Keratinocyte (primary cell): ENCODE measurements around the gene KMT2B. TPM values are rescaled to one million over a fixed set of nuclear protein-coding genes. Genes with fewer than 3 reads are reported as not detected.

Experiments used
- DNase-seq: peaks from one replicate; pipeline ENCODE4 v3.0.0-alpha.2; 2011; ENCODE audit warnings: low read depth, missing footprints, low spot score
- FAIRE-seq: peaks from 2 replicates; lab custom pipeline; 2011; peaks lifted over from hg19 to GRCh38; lab: Jason Lieb, UNC
- H2AFZ ChIP-seq: 2 replicates; pipeline ENCODE4 v1.6.0; 2012; ENCODE audit warnings: low read length, control low read depth, inconsistent platforms; ENCODE audit not compliant: control insufficient read depth
- H3K27ac ChIP-seq: 2 replicates; pipeline ENCODE4 v1.5.1; 2011; ENCODE audit warnings: low read length; ENCODE audit not compliant: control insufficient read depth, insufficient read depth
- H3K27me3 ChIP-seq: 3 replicates; pipeline ENCODE4 v1.6.0; 2011; ENCODE audit warnings: low read length; ENCODE audit not compliant: control insufficient read depth, insufficient read depth; ENCODE audit errors: extremely low read depth
- H3K36me3 ChIP-seq, 2 experiments: 2 replicates in 1 of 2; 3 replicates in 1 of 2; pipeline ENCODE4 v1.5.1; 2011; ENCODE audit warnings: low read length in 2 of 2, mild to moderate bottlenecking in 1 of 2; ENCODE audit not compliant: control insufficient read depth in 2 of 2, insufficient read depth in 2 of 2; ENCODE audit errors: extremely low read depth in 1 of 2
- H3K4me1 ChIP-seq: 3 replicates; pipeline ENCODE4 v1.5.1; 2011; ENCODE audit warnings: low read length; ENCODE audit not compliant: control insufficient read depth, insufficient read depth; ENCODE audit errors: extremely low read depth
- H3K4me2 ChIP-seq: 3 replicates; pipeline ENCODE4 v1.6.0; 2011; ENCODE audit warnings: low read depth, low read length; ENCODE audit not compliant: control insufficient read depth, insufficient read depth; ENCODE audit errors: extremely low read depth
- H3K4me3 ChIP-seq, 3 experiments: fragments of 200-600 bp in 1 of 3; sonication (generic) in 1 of 3; 2 replicates in 2 of 3; 3 replicates in 1 of 3; pipeline ENCODE4 v1.5.1; 2011 to 2016; ENCODE audit warnings: low read length in 3 of 3, mild to moderate bottlenecking in 3 of 3, control low read depth in 2 of 3, inconsistent platforms in 1 of 3, low read depth in 1 of 3, mixed read lengths in 1 of 3, mixed run types in 1 of 3, moderate library complexity in 1 of 3; ENCODE audit not compliant: control insufficient read depth in 2 of 3, insufficient read depth in 2 of 3; ENCODE audit errors: extremely low read depth in 1 of 3
- H3K79me2 ChIP-seq: 2 replicates; pipeline ENCODE4 v1.6.0; 2012; ENCODE audit warnings: low read length; ENCODE audit not compliant: control insufficient read depth, insufficient read depth
- H3K9ac ChIP-seq: 3 replicates; pipeline ENCODE4 v1.6.0; 2011; ENCODE audit warnings: low read length; ENCODE audit not compliant: control insufficient read depth, insufficient read depth; ENCODE audit errors: extremely low read depth
- H3K9me1 ChIP-seq: 3 replicates; pipeline ENCODE4 v1.6.0; 2011; ENCODE audit warnings: low read length; ENCODE audit not compliant: control insufficient read depth, insufficient read depth; ENCODE audit errors: extremely low read depth
- H3K9me3 ChIP-seq: 2 replicates; pipeline ENCODE4 v1.5.1; 2012; ENCODE audit warnings: low read depth, low read length; ENCODE audit not compliant: control insufficient read depth
- H4K20me1 ChIP-seq: 3 replicates; pipeline ENCODE4 v1.6.0; 2011; ENCODE audit warnings: low read length; ENCODE audit not compliant: control insufficient read depth, insufficient read depth; ENCODE audit errors: extremely low read depth
- CTCF ChIP-seq, 3 experiments: IDR thresholded peaks in 1 of 3; conservative IDR thresholded peaks in 1 of 3; optimal IDR thresholded peaks in 1 of 3; 2 replicates in 2 of 3; 3 replicates in 1 of 3; pipeline versions ENCODE3 to v1.5.1; 2011; ENCODE audit warnings: low read length in 3 of 3, mild to moderate bottlenecking in 3 of 3, moderate library complexity in 2 of 3, control low read depth in 1 of 3, inconsistent platforms in 1 of 3; ENCODE audit not compliant: insufficient read depth in 2 of 3; ENCODE audit errors: extremely low read depth in 1 of 3
- EZH2 ChIP-seq: IDR thresholded peaks from one replicate; pipeline ENCODE4 v1.6.1; 2012; ENCODE audit warnings: inconsistent platforms, mild to moderate bottlenecking, low read length, moderate library complexity
- dilution Hi-C: fragments of 300-500 bp; cut with MboI; formaldehyde crosslinking; loops from one replicate; pipeline ENCODE4 v1.7.0; 2020; ENCODE audit warnings: low sequenced_read_pairs; ENCODE audit not compliant: extremely low pct_ligation_motif_present
- polyA minus RNA-seq, 3 experiments: library from RNA; depleted of rRNA, polyadenylated mRNA; stranded (reverse); fragments of >200 nt; gene quantifications; 1 replicate in 1 of 3; 2 replicates in 1 of 3; 3 replicates in 1 of 3; pipeline ENCODE4 v1.2.3, GENCODE V29; 2011
- polyA plus RNA-seq, 5 experiments: library from polyadenylated mRNA; depleted of rRNA in 3 of 5; stranded (reverse) in 3 of 5; stranded (forward) in 1 of 5; unstranded in 1 of 5; fragments of >200 nt; gene quantifications; 1 replicate in 1 of 5; 2 replicates in 3 of 5; 3 replicates in 1 of 5; pipeline versions ENCODE4 v1.2.1 to v1.2.3, GENCODE V29; 2011 to 2012; ENCODE audit warnings: missing spikeins in 2 of 5, low read depth in 1 of 5, low replicate concordance in 1 of 5

The KMT2B gene
- polyA plus RNA-seq (7.7 to 16.7 TPM (median 8.8 TPM) in 3 replicates), polyA minus RNA-seq (8.3 to 36.9 TPM (median 11.2 TPM) in 3 replicates)
- 20.0 TPM for polyA plus RNA-seq (2011; ENCODE audit: low read depth)
- 6.0 and 9.8 TPM in 2 replicates for polyA plus RNA-seq (2011; cell fraction: cytosol; rRNA removed)
- 60.5 and 69.0 TPM in 2 replicates for polyA plus RNA-seq (2011; cell fraction: nucleus; rRNA removed)
- polyA plus RNA-seq (2012; ENCODE audit: low replicate concordance): 16.7 and 26.5 TPM in 2 replicates
- 8.1 TPM for polyA minus RNA-seq (2011; cell fraction: cytosol; rRNA and poly(A)+ RNA removed)
- 13.8 and 24.3 TPM in 2 replicates for polyA minus RNA-seq (2011; cell fraction: nucleus; rRNA and poly(A)+ RNA removed)

GRCh38 chr19:35717665-35718344 is at the start of gene KMT2B:
Gene KMT2B, plus strand, starts transcription at chr19:35718003. Its CDS starts 16 bp downstream, at chr19:35718019.
- Histone ChIP-seq H3K79me2 (peaks cover 41% of the 10 kb centered on the region), H3K27me3 (no peaks in the 10 kb centered on the region), H2AFZ (peak within 1 kb of the TSS; percentile 86), H3K9me3 (no peaks in the 10 kb centered on the region), H3K9ac (peak within 1 kb of the TSS; percentile 85), H4K20me1 (peaks cover 4% of the 10 kb centered on the region), H3K4me2 (peak within 1 kb of the TSS; percentile 96), H3K4me1 (peaks cover 22% of the 10 kb centered on the region), H3K4me3 (peak within 1 kb of the TSS; percentile 86 to 92 (median 89)), H3K9me1 (no peaks in the 10 kb centered on the region), H3K27ac (peak within 1 kb of the TSS; percentile 58), H3K36me3 (peaks cover 13 to 18% of the 10 kb centered on the region in 2 experiments)
- TF ChIP-seq EZH2: no peak
- TF ChIP-seq CTCF (optimal IDR thresholded peaks at IDR 0.05 in 1 of 3, IDR thresholded peaks at IDR 0.05 in 1 of 3, conservative IDR thresholded peaks at IDR 0.05 in 1 of 3; ENCODE audit: extremely low read depth in 1 of 3, insufficient read depth in 2 of 3, low read length in 3 of 3): no peak
- DNase-seq: no peak
- dilution Hi-C loops: no loop called here
- FAIRE-seq: no peak

GRCh38 chr19:35669566-35669965 is 48.2 kb upstream of the KMT2B start:
- no peak for FAIRE-seq
- dilution Hi-C loops: no loop called here

More at GRCh38 chr19:35669566-35669965, 48.2 kb upstream of the KMT2B start:
- Histone ChIP-seq H3K4me1 (peaks cover 7% of the 10 kb centered on the region), H4K20me1 (no peaks in the 10 kb centered on the region), H3K9ac (no peak overlapping the region), H3K4me2 (no peak overlapping the region), H3K4me3 (no peak overlapping the region), H3K9me1 (no peaks in the 10 kb centered on the region), H3K27me3 (peaks cover 10% of the 10 kb centered on the region), H3K79me2 (no peaks in the 10 kb centered on the region), H3K27ac (no peak overlapping the region), H3K9me3 (no peaks in the 10 kb centered on the region), H2AFZ (no peak overlapping the region), H3K36me3 (no peaks in the 10 kb centered on the region)
- TF ChIP-seq EZH2 (no peak), CTCF (optimal IDR thresholded peaks at IDR 0.05 in 1 of 3, IDR thresholded peaks at IDR 0.05 in 1 of 3, conservative IDR thresholded peaks at IDR 0.05 in 1 of 3; ENCODE audit: extremely low read depth in 1 of 3, insufficient read depth in 2 of 3, low read length in 3 of 3) (no peak)
- DNase-seq: no peak
